HEK293T (cell line): ENCODE measurements around the gene AEBP2.
"Not testable (repeated sequence)": the region's sequence is repeated elsewhere in the genome, so short reads cannot be mapped to it uniquely, and the experiment has no call there.

Experiments used
- CTCF ChIA-PET: fragments of 350-600 bp; formaldehyde crosslinking; extraction: SDS; loops from one replicate; lab custom pipeline; 2021; ENCODE audit warnings: antibody characterized with exemption, inconsistent platforms; lab: Yijun Ruan, JAX
- POLR2A ChIA-PET: fragments of 350-600 bp; formaldehyde crosslinking; extraction: SDS; loops from one replicate; lab custom pipeline; 2020; ENCODE audit warnings: antibody characterized with exemption, inconsistent platforms; lab: Yijun Ruan, JAX
- DNase-seq: peaks from one replicate; pipeline ENCODE4 v3.0.0; 2012; ENCODE audit warnings: mixed read lengths; ENCODE audit errors: extremely low spot score
- ARNT ChIP-seq: fragments of 450-650 bp; IDR thresholded peaks from 2 replicates; pipeline ENCODE4 v1.6.1; 2017; ENCODE audit warnings: mild to moderate bottlenecking
- BHLHE40 ChIP-seq: fragments of 450-650 bp; IDR thresholded peaks from 2 replicates; pipeline ENCODE4 v1.6.1; 2016; ENCODE audit warnings: mild to moderate bottlenecking, moderate library complexity, borderline replicate concordance
- CTBP1 ChIP-seq: fragments of 450-650 bp; IDR thresholded peaks from 2 replicates; pipeline ENCODE4 v1.6.1; 2016; ENCODE audit warnings: borderline replicate concordance
- ELF4 ChIP-seq: fragments of 450-650 bp; IDR thresholded peaks from 2 replicates; pipeline ENCODE4 v1.6.1; 2017; ENCODE audit warnings: antibody characterized with exemption
- FOXA1 ChIP-seq: fragments of 450-650 bp; IDR thresholded peaks from 2 replicates; pipeline ENCODE4 v1.6.1; 2016; ENCODE audit warnings: mild to moderate bottlenecking
- FOXK2 ChIP-seq: fragments of 450-650 bp; IDR thresholded peaks from 2 replicates; pipeline ENCODE4 v1.6.1; 2016; ENCODE audit warnings: mild to moderate bottlenecking
- FOXM1 ChIP-seq: fragments of 450-650 bp; IDR thresholded peaks from 2 replicates; pipeline ENCODE4 v1.6.1; 2017; ENCODE audit warnings: mild to moderate bottlenecking, borderline replicate concordance
- HDGF ChIP-seq: fragments of 450-650 bp; IDR thresholded peaks from 2 replicates; pipeline ENCODE4 v1.6.1; 2017; ENCODE audit warnings: antibody characterized with exemption, borderline replicate concordance
- L3MBTL2 ChIP-seq: fragments of 450-650 bp; conservative IDR thresholded peaks from 2 replicates; pipeline ENCODE4 v1.6.1; 2016; ENCODE audit warnings: mild to moderate bottlenecking
- LEF1 ChIP-seq: fragments of 450-650 bp; IDR thresholded peaks from 2 replicates; pipeline ENCODE4 v1.6.1; 2017; ENCODE audit warnings: mild to moderate bottlenecking, borderline replicate concordance
- NFRKB ChIP-seq: fragments of 450-650 bp; IDR thresholded peaks from 2 replicates; pipeline ENCODE4 v1.6.1; 2016; ENCODE audit warnings: mild to moderate bottlenecking, moderate library complexity
- PKNOX1 ChIP-seq: fragments of 450-650 bp; IDR thresholded peaks from 2 replicates; pipeline ENCODE4 v1.6.1; 2016
- SP1 ChIP-seq: fragments of 450-650 bp; IDR thresholded peaks from 2 replicates; pipeline ENCODE4 v1.6.1; 2017
- SUZ12 ChIP-seq: fragments of 450-650 bp; IDR thresholded peaks from 2 replicates; pipeline ENCODE4 v1.6.1; 2016; ENCODE audit warnings: mild to moderate bottlenecking
- TARDBP ChIP-seq: fragments of 450-650 bp; IDR thresholded peaks from 2 replicates; pipeline ENCODE4 v1.6.1; 2016
- ZNF384 ChIP-seq: fragments of 450-650 bp; IDR thresholded peaks from 2 replicates; pipeline ENCODE4 v1.6.1; 2016

AEBP2 gene

GRCh38 chr12:19439059-19440018, at the start of gene AEBP2:
Gene AEBP2 (plus strand): TSS chr12:19439492. CDS start chr12:19439700, 208 bp downstream.
- CTCF ChIA-PET: no interaction called here
- POLR2A ChIA-PET: interaction anchor here (0.7 to 1.8 kb wide), 3 partner anchors 18 to 219 kb away, joined by 3 to 5 read pairs (median 3); no protein-coding TSS in a partner anchor

GRCh38 chr12:19390051-19390598, 49.2 kb upstream of the AEBP2 start:
- DNase-seq: no peak
- CTCF ChIA-PET: no interaction called here
- POLR2A ChIA-PET: no interaction called here
- TF ChIP-seq CTBP1 (no peak), L3MBTL2 (no peak)

More at GRCh38 chr12:19439059-19440018, at the start of gene AEBP2:
- TF ChIP-seq L3MBTL2 (peak; percentile 99), LEF1 (no peak), TARDBP (peak; percentile 85), SUZ12 (no peak), FOXK2 (no peak)
- peak; percentile 90 for DNase-seq

- POLR2A ChIA-PET, CTCF ChIA-PET, DNase-seq: not testable (repeated sequence)
These were observed 46.6 kb upstream of the AEBP2 start for GRCh38 chr12:19392644-19393043.

- TF ChIP-seq BHLHE40: no peak
- no peak for TF ChIP-seq HDGF
- TF ChIP-seq LEF1: no peak
- TF ChIP-seq SP1: no peak
- no peak for TF ChIP-seq ELF4
- TF ChIP-seq L3MBTL2: no peak
- TF ChIP-seq TARDBP: no peak
- TF ChIP-seq ZNF384: no peak
- no peak for TF ChIP-seq NFRKB
- TF ChIP-seq ARNT: no peak
- TF ChIP-seq PKNOX1: no peak
- no peak for TF ChIP-seq FOXK2
- TF ChIP-seq SUZ12: no peak
These were observed 44.9 kb upstream of the AEBP2 start for GRCh38 chr12:19394385-19394784.

GRCh38 chr12:19397534-19397933, 41.8 kb upstream of the AEBP2 start:
- DNase-seq: no peak
- ChIA-PET CTCF (no interaction called here), POLR2A (no interaction called here)
- TF ChIP-seq L3MBTL2: no peak
- TF ChIP-seq SUZ12: no peak
- TF ChIP-seq SP1: no peak
- no peak for TF ChIP-seq PKNOX1
- no peak for TF ChIP-seq TARDBP
- no peak for TF ChIP-seq CTBP1
- no peak for TF ChIP-seq ARNT
- TF ChIP-seq FOXA1: no peak

More at GRCh38 chr12:19394385-19394784, 44.9 kb upstream of the AEBP2 start:
- POLR2A ChIA-PET: no interaction called here
- no peak for DNase-seq
- CTCF ChIA-PET: no interaction called here

- ChIA-PET CTCF (interaction anchor here (0.6 kb wide), 1 partner anchor 429 kb away, joined by 6 read pairs; no protein-coding TSS in a partner anchor), POLR2A (no interaction called here)
- TF ChIP-seq L3MBTL2: no peak
- TF ChIP-seq ZNF384: no peak
- TF ChIP-seq SP1: no peak
- TF ChIP-seq ARNT: no peak
- no peak for TF ChIP-seq ELF4
- TF ChIP-seq CTBP1: no peak
- TF ChIP-seq TARDBP: no peak
- TF ChIP-seq HDGF: no peak
- no peak for TF ChIP-seq FOXM1
- no peak for TF ChIP-seq NFRKB
- no peak for DNase-seq
These were observed 40.6 kb upstream of the AEBP2 start for GRCh38 chr12:19398376-19399363.

- CTCF ChIA-PET, DNase-seq, POLR2A ChIA-PET: not testable (repeated sequence)
These were observed 38.5 kb upstream of the AEBP2 start for GRCh38 chr12:19400649-19401285.
